ENCODE results near the gene TTLL8. TPM values are rescaled to one million over a fixed set of nuclear protein-coding genes. Genes with fewer than 3 reads are reported as not detected.

TTLL8 gene
- total and polyA plus RNA-seq, 2 of the 8 experiments (the other 6 are each of a cell fraction or from before 2014, with no cell fraction given) = not detected

GRCh38 chr22:50046019-50046415, 12.1 kb downstream of the TTLL8 start (continued):
- TF ChIP-seq, protein P1, sequence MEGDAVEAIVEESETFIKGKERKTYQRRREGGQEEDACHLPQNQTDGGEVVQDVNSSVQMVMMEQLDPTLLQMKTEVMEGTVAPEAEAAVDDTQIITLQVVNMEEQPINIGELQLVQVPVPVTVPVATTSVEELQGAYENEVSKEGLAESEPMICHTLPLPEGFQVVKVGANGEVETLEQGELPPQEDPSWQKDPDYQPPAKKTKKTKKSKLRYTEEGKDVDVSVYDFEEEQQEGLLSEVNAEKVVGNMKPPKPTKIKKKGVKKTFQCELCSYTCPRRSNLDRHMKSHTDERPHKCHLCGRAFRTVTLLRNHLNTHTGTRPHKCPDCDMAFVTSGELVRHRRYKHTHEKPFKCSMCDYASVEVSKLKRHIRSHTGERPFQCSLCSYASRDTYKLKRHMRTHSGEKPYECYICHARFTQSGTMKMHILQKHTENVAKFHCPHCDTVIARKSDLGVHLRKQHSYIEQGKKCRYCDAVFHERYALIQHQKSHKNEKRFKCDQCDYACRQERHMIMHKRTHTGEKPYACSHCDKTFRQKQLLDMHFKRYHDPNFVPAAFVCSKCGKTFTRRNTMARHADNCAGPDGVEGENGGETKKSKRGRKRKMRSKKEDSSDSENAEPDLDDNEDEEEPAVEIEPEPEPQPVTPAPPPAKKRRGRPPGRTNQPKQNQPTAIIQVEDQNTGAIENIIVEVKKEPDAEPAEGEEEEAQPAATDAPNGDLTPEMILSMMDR (IDR thresholded peaks at IDR 0.05; ENCODE audit: control extremely low read depth in 1 of 3, insufficient read depth in 1 of 3, low read depth in 1 of 3, low read length in 3 of 3) = no peak
- TF ChIP-seq, protein P2, sequence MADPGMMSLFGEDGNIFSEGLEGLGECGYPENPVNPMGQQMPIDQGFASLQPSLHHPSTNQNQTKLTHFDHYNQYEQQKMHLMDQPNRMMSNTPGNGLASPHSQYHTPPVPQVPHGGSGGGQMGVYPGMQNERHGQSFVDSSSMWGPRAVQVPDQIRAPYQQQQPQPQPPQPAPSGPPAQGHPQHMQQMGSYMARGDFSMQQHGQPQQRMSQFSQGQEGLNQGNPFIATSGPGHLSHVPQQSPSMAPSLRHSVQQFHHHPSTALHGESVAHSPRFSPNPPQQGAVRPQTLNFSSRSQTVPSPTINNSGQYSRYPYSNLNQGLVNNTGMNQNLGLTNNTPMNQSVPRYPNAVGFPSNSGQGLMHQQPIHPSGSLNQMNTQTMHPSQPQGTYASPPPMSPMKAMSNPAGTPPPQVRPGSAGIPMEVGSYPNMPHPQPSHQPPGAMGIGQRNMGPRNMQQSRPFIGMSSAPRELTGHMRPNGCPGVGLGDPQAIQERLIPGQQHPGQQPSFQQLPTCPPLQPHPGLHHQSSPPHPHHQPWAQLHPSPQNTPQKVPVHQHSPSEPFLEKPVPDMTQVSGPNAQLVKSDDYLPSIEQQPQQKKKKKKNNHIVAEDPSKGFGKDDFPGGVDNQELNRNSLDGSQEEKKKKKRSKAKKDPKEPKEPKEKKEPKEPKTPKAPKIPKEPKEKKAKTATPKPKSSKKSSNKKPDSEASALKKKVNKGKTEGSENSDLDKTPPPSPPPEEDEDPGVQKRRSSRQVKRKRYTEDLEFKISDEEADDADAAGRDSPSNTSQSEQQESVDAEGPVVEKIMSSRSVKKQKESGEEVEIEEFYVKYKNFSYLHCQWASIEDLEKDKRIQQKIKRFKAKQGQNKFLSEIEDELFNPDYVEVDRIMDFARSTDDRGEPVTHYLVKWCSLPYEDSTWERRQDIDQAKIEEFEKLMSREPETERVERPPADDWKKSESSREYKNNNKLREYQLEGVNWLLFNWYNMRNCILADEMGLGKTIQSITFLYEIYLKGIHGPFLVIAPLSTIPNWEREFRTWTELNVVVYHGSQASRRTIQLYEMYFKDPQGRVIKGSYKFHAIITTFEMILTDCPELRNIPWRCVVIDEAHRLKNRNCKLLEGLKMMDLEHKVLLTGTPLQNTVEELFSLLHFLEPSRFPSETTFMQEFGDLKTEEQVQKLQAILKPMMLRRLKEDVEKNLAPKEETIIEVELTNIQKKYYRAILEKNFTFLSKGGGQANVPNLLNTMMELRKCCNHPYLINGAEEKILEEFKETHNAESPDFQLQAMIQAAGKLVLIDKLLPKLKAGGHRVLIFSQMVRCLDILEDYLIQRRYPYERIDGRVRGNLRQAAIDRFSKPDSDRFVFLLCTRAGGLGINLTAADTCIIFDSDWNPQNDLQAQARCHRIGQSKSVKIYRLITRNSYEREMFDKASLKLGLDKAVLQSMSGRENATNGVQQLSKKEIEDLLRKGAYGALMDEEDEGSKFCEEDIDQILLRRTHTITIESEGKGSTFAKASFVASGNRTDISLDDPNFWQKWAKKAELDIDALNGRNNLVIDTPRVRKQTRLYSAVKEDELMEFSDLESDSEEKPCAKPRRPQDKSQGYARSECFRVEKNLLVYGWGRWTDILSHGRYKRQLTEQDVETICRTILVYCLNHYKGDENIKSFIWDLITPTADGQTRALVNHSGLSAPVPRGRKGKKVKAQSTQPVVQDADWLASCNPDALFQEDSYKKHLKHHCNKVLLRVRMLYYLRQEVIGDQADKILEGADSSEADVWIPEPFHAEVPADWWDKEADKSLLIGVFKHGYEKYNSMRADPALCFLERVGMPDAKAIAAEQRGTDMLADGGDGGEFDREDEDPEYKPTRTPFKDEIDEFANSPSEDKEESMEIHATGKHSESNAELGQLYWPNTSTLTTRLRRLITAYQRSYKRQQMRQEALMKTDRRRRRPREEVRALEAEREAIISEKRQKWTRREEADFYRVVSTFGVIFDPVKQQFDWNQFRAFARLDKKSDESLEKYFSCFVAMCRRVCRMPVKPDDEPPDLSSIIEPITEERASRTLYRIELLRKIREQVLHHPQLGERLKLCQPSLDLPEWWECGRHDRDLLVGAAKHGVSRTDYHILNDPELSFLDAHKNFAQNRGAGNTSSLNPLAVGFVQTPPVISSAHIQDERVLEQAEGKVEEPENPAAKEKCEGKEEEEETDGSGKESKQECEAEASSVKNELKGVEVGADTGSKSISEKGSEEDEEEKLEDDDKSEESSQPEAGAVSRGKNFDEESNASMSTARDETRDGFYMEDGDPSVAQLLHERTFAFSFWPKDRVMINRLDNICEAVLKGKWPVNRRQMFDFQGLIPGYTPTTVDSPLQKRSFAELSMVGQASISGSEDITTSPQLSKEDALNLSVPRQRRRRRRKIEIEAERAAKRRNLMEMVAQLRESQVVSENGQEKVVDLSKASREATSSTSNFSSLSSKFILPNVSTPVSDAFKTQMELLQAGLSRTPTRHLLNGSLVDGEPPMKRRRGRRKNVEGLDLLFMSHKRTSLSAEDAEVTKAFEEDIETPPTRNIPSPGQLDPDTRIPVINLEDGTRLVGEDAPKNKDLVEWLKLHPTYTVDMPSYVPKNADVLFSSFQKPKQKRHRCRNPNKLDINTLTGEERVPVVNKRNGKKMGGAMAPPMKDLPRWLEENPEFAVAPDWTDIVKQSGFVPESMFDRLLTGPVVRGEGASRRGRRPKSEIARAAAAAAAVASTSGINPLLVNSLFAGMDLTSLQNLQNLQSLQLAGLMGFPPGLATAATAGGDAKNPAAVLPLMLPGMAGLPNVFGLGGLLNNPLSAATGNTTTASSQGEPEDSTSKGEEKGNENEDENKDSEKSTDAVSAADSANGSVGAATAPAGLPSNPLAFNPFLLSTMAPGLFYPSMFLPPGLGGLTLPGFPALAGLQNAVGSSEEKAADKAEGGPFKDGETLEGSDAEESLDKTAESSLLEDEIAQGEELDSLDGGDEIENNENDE (IDR thresholded peaks at IDR 0.05; ENCODE audit: insufficient replicate concordance, low read length) = no peak
- TF ChIP-seq SRF (IDR thresholded peaks at IDR 0.05; ENCODE audit: low read depth, low read length) (no peak), TEAD4 (IDR thresholded peaks at IDR 0.05; ENCODE audit: low read depth, low read length) (no peak), GTF2F1 (IDR thresholded peaks at IDR 0.05; ENCODE audit: borderline replicate concordance, low read depth, low read length) (no peak), TAF7 (optimal IDR thresholded peaks at IDR 0.05; ENCODE audit: borderline replicate concordance, low read depth, low read length) (no peak), SIRT6 (IDR thresholded peaks at IDR 0.05; ENCODE audit: low read length) (no peak), JUN (IDR thresholded peaks at IDR 0.05; ENCODE audit: low read depth, low read length) (no peak)

Data from H1 (cell line).